Hypothalamus (tissue), 51 donors: Measurements from ENCODE around the gene KMT2C.
"Not testable (repeated sequence)": the region's sequence is repeated elsewhere in the genome, so short reads cannot be mapped to it uniquely, and the experiment has no call there.

Source experiments
- DNase-seq, 51 donors: peaks; one replicate each; lab custom pipeline; 2025; lab: John Stamatoyannopoulos, UW

Gene KMT2C

DNA sequence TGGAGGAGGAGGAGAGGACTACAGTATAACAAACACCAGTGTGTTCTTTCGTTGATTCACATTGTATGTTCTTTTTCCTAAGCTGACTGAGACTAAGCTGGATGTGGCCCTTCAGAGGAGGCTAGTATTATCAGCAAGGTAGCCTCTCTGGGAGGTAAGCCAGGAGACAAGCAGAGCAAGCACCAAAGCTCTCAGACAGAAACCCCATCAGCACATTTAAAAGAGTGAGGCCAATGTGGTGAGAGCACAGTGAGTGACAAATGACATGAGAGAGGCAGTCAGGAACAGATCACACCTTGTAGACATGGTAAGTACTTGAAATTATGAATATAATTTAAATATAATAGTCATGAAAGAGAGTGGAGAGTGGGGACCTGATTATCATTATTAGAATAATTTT is 107.6 kb downstream of the KMT2C start:
- DNase-seq = no peak

DNA sequence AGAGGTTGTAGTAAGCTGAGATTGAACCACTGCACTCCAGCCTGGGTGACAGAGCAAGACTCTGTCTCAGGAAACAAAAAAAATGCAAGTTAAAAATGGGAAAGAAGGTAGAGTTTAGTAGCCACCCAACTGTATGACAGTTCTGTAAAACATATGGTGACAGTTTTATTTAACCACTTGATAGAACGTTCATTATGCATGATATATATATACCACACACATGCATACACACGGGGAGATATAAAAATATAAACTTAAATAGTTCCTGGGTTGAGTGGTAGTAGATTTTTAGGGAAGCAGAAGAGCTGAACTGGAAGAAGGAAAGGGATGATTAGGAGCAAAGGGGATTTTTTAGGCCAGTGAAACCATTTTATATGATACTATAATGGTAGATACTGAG is 120.0 kb downstream of the KMT2C start:
- DNase-seq = no peak

DNA sequence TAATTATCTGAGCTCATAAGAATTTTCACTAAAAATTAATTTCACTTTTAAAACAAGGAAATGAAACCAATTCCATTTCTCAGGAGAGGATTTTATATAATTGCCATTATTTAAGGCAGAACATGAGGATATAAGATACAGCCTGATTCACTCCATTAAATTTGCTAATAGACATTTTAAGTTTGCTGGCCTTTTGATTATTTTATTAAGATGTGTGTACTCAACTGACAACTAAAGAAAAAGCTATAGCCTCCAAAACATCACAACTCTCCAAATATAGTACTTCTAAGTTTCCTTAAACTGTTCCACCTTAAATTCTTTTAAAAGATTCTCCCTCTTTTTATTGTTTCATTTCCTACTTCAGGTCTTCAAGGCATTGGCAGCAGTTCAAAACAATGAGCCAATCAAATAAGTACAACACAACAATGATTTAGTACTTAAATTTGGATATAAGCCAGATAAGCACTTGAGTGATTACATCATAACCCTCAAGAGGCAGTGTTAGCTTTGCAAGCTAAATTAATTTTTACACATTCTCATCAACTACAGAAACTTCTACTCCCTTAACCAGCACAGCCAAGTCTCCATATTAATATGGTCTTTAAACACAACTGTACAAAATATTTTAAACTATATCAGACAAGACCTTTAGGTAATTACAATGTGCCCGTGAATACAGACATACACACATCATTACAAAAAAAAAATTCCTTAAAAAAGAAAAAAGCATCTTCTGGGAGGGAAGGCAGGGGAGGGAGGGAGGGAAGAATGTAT is 121.8 kb downstream of the KMT2C start:
- DNase-seq = peak in 1 of 51 donors; percentile 4

DNA sequence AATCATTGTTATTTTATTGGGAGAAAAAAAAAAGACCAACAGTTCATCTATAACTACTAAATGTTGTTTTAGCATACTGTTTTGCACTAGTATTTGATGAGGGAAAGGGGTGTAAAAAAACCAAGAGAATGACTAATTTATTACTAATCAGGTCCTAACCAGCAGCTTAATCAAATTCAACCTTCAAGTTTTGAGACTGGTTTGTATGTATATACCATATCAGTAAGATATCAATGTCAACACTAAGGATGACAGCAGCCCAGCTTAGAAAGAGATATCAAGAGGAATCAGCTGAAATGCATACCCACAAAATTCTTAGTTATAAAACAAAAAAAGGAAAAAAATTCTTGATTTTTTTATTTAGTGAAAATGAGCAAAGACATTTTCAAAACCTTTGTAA is 122.6 kb downstream of the KMT2C start:
- DNase-seq = no peak

DNA sequence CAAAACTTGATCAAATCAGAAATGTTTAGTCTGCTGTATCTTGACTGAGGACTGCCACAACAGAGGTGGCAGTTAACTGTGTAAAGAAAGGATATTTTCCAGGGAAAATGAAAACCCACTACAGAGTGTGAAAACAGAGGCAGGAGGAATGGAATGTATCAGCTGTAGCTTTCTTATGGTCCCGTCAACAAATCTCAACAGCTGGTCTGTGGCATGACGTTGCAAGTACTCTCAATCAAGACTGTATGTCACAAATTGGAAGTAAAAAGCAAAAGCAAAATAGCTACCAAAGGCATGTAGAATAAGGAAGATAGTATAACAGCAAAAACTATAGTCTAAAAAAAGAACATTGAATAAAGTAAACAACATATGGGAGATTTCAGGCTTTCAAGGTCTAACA is 123.5 kb downstream of the KMT2C start:
- no peak for DNase-seq

DNA sequence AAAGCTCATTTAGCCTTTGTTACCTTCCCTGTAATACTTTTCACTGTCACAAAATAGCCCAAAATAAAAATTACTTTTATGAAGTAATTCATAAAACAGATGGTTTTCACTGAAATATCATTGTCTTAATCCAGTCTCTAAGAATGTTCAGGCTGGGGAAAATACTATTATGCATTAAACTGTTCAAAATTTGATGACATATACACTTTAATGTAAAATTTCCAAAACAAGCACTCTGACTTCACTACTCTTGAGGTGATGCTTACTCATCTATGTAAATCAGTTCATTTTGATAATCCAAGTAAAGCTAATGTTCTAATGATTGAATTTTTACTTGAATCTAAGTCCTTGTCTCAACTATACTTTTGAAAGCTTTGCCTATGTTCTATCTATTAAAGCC is 127.9 kb downstream of the KMT2C start:
- no peak for DNase-seq

DNA sequence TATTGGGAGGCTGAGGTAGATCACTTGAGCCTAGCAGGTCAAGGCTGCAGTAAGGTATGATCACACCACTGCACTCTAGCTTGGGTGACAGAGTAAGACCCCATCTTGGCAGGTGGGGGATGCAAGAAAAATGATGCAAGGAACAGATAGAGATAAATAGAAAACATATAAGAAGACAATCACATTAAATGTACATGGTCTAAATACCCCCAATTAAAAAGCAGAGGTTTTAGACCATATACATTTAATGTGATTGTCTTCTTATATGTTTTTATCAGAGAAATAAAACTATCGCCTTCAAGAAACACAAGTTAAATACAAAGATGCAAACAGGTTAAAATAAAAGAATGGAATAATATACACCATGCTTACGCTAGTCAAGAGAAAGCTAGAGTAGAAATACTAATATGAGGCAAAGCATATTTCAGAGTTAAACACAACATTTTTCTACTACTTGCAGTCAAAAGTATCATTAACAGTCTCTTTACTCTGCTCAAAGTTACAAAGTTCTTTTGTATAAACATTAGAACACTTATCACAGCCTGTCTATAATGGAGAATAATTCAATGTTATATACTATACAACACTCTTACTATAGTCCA is 136.2 kb downstream of the KMT2C start:
- not testable (repeated sequence) for DNase-seq

DNA sequence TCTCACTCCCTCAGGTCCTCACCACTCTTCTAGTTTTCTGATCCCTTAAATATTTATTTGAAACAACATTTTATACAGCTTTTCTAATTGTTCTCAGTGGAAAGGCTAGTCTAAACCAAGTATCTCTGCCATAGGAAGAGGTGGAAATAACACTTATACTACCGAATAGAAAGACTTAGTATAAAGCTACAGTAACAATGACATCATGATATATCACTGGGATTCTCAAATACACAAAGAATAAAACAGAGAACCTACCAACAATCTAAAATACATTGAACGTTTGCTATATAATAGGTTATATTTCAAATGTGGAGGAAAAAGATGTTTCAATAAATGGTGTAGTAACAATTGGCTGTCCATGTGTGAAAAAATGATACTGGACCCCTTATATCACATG is 142.9 kb downstream of the KMT2C start:
- DNase-seq = no peak

DNA sequence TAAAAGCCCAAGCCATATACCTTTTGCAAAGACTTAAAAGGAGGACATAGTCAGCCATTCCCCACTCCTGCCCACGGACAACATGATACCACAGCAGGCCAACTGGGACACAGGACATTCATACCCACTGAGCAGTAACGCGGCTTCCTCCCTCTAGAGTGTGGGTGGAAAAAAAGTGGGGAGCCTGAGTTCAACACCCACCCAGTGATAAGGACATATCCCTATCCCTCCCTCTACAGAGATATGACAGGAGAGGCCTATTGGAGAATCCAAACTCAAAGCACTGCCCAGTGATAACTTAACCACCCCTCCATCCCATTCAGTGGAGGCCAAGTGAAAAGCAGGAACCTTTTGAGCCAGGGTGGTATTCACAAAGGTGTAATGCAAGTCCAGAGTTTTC is 148.8 kb downstream of the KMT2C start:
- DNase-seq = not testable (repeated sequence)

DNA sequence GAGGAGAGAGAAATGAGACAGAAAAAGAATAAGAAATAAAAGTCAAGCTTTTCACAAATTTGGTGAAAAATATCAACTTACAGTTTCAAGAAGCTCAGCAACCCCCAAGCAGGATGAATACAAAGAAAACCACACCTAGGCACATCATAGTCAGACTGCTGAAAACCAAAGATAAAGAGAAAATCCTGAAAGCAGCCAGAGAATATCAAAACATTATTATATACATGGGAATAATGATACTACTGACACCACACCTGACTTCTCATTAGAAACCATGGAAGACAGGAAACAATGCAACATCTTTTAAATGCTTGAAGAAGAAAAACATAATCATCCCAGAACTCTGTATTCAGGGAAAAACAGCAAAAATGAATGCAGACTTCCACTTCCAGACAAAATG is 149.6 kb downstream of the KMT2C start:
- DNase-seq = not testable (repeated sequence)

DNA sequence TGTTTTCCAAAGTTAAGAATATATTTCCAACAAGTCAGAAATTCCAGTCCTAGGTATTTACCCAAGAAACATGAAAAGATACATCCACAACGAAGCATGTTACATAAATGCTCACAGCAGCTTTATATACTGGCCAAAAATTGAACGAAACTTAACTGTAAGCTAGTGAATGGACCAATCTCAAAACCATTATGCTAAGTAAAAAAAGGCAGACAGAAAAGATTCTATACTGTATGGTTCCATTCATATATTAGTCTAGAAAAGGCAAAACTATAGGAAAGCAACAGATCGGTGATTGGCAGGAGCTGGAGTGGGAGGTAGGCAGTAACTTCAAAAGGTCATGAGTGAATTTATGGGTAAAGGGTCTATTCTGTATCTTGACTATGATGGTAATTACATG is 150.8 kb downstream of the KMT2C start:
- DNase-seq = not testable (repeated sequence)

DNA sequence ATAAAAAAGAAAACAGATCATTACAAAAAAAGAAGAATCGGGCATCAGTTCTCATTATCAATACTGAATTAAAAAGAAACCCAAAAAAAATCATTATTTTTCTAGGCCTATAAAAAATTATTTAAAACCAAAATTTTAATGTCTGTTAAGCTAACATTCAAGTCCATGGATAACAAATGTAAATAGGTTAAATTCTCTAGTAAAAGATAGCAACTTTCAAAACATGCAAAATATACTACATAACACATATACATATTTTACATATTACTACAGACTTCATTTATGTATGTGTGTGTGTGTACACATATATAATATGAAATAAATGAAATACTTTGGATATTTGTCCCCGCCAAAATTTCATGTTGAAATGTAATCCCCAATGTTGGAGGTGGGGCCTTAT is 158.1 kb downstream of the KMT2C start:
- DNase-seq = not testable (repeated sequence)

DNA sequence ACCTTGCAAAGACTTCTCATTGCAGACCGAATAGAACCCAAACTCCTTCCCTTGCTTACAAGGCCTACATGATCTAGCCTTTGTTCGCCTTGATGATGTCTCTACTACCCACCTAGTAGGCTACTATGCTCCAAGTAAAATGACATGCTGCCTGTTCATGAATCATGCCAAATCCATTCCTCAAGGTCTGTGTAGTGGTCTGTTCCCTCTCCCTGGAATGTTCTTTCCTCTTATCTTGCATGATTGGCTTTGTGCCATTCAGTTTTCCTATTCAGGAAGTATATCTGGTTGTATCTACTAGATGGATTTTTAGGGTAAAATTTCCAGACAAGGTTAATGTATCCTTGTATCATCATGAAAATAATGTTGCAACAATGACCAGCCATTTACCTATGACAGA is 165.4 kb downstream of the KMT2C start:
- not testable (repeated sequence) for DNase-seq

DNA sequence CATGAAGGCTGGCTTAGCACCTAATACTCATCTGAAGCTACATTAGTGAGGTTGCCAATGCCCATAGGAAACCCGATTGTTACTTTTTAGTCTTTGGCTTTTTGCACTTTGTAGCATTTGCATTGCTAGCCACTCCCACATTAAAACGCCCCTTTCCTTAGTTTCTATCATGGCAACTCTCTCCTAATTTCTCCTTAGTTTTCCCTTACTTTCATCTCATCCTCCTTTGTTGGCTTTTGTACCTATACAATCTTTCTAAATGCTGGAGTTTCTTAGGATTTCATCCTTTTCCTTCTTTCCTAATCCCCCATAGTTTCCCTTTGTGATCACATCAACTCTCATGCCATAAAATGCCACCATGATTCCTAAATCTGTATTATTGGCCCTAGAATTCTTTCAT is 168.9 kb downstream of the KMT2C start:
- DNase-seq = not testable (repeated sequence)

DNA sequence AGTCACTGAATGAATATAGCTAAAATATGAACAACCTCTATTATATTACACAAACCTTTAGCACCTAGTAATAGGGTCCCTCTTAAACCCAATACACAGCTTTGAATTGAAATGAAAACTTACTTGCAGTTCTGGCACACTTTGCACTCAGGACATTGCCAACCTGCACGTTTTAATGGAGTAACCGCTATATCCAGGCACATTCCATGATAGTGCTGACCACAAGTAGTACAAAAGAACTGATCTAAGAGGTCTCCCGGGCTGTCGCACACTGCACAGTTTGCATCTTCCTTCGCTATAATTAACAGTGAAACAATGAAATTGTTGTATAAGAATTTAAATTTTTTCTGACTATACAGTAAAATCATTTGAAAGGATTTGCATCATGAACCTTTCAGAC is 170.9 kb downstream of the KMT2C start:
- DNase-seq = not testable (repeated sequence)

DNA sequence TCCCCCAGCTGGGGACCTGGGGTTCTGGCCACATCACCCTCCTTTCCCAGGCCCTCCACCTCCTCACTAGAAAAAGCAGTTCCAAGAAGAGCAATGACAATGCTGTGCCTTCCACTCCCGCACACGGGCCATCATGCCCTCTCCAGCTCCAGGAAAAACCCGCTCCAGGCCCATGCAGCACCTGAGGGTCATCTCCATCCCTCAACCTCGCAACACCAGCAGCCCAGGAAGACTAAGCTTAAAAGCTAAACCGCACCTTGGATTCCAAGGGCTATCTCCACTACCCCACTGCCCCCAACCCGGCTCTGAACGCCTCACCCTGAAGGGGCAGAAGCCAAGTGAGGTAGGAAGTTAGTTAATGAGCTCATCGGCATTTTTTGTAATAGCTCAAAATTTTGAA is 173.7 kb downstream of the KMT2C start:
- not testable (repeated sequence) for DNase-seq

DNA sequence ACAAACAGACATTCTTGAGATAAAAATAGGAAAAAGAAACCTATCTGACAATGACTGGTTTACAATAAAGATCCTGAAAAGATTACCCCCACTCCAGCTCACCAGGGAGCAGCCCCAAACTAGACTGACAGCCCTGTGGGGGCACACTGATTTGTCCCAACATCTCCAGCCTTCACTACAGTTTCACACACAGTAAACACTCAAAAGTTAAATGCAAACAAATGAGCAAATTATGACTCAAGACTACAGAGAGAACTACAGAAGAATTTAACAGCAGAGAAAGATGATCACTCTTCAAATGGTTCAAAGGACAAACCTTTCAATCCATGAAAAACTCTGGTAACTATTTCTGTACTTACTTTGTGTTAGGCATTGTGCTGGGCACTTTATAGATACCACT is 176.2 kb downstream of the KMT2C start:
- DNase-seq = not testable (repeated sequence)

DNA sequence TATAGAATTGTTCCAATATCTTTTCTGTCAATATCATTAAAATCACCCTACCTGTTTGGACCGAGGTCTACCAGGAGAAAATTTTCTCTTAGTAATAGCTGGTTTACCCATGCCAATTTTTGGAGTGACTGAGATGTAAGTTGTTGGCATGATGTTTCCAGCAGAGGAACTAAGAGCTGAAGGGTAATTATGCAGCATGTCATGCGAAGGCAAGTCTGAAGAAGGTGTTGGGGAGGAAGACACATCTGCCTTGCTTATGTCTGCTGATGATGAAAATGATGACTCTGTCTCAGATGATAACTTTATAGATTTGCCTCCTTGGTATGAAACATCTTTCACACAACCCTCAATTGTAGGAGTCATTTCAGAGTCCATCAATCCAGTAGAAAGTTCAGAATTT is 188.0 kb downstream of the KMT2C start:
- DNase-seq = not testable (repeated sequence)

DNA sequence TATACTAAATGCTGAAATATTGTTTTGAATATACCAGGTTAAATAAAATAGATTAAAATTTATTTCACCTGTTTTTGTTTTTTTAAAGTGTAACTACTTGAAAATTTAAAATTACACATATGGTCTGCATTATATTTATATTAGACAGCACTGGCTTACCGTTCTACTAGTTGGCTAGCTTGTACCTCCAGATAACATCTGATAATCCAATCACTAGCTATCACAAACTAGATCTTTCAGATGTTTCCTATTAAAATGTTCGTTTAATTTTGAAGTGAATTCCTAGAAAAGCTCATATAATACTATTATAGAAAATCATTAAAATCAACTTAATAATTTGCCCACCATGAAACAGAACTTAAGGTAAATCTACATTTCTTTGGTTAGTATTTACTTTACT is 190.4 kb downstream of the KMT2C start:
- not testable (repeated sequence) for DNase-seq

DNA sequence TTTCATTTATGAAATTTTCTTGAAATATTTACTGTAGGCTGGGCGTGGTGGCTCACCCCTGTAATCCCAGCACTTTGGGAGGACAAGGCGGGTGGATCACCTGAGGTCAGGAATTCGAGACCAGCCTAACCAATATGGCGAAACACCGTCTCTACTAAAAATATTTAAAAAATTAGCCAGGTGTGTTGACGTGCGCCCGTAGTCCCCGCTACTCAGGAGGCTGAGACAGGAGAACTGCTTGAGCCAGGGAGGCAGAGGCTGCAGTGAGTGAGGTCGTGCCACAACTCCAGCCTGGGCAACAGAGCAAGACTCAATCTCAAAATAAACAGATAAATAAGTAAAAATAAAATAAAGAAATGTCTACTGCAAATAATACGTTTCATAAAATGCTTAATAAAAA is 192.3 kb downstream of the KMT2C start:
- not testable (repeated sequence) for DNase-seq

DNA sequence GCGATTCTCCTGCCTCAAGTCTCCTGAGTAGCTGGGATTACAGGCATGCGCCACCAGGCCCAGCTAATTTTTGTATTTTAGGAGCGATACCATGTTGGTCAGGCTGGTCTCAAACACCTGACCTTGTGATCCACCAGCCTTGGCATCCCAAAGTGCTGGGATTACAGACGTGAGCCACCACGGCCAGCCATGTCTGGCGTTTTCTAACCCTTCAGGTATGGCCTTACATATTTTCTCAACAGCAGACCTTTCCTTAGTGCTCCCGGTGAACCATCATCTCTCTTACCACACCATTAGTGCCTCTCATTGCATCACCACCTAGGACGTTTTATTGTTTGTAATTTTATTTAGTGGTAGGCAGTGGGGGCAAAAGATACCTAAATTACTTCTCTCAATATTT is 194.5 kb downstream of the KMT2C start:
- DNase-seq = not testable (repeated sequence)

DNA sequence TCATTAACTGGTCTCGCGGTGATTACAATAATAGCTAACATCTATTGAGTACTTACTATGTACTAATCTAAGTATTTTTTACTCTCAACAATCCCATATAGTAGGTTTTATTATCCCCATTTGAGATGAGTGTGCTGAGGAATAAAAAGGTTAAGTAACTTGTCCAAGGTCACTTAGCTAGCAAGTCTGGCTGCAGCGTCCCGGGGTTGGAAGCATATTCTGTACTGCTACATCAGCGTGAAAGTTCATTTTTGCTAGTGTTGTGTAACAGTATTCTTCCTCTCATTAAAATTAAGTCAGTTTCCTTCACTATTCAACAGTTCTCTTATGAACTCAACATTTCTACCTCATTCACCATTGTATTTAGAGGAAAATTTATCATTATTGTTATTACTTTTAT is 199.5 kb downstream of the KMT2C start:
- not testable (repeated sequence) for DNase-seq
